IPS DF 19.7 (cell line): ENCODE results near the gene PLRG1.

Experiments used
- DNase-seq: peaks from one replicate; pipeline ENCODE4 v3.0.0-alpha.2; 2013; ENCODE audit warnings: low read depth, low spot score

PLRG1 gene

GRCh38 chr4:154521607-154522006 lies 28.6 kb downstream of the PLRG1 start:
- DNase-seq, result no peak

GRCh38 chr4:154519214-154519613 lies 31.0 kb downstream of the PLRG1 start:
- no peak for DNase-seq

DNA sequence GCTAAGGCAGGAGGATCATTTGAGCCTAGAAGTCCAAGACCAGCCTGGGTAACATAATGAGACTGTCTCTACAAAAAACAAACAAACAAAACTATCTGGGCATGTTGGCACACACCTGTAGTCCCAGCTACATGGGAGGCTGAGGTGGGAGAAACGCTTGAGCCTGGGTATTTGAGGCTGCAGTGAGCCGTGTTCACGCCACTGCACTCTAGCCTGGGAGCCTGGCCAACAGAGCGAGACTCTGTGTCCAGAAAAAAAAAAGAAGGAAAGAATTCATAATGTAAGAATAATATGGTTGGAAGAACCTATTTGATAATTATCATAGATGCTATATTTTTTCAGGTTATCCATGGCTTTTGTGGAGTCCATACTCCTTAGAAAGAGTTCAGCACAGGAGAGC lies 32.6 kb downstream of the PLRG1 start:
- DNase-seq, result no peak

- no peak for DNase-seq
Measured at GRCh38 chr4:154516318-154517029, 33.7 kb downstream of the PLRG1 start.

- no peak for DNase-seq
Measured at GRCh38 chr4:154511981-154512380, 38.2 kb downstream of the PLRG1 start.

DNA sequence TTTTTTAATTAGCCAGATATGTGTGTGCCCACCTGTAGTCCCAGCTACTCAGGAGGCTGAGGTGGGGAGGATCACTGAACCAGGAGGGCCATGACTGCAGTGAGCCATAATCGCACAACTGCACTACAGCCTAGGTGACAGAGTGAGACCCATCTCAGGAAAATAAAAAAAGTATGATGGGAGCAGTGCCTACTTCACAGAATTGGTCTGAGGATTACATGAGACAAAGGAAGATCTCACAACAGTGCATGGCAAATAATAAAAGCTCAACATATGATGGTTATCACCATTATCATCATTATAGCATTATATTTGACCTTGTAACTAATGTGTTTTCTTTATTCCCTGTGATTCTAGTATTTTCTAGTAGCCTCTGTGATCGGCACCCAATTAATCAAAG lies 38.7 kb downstream of the PLRG1 start:
- no peak for DNase-seq

GRCh38 chr4:154507156-154507555 lies 43.0 kb downstream of the PLRG1 start:
- no peak for DNase-seq

DNA sequence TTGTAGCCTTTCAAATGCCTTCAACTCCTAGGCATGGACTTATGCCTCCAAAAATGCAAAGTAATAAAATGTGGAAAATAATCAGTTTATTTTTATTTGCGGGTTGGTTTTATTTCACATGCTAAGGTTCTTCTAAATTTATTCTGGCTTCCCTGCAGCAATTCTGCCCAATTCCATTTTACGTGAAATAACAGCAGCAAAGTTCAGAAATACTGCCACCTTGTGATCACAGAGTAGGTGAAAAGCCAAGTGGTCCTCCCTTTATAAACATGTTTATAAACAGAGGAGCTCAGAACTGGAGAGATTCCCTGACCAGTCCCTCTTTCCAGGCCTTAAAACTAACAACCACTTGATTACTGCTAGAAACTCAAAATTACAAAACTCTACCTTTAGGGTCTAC lies 43.9 kb downstream of the PLRG1 start:
- DNase-seq, result no peak

DNA sequence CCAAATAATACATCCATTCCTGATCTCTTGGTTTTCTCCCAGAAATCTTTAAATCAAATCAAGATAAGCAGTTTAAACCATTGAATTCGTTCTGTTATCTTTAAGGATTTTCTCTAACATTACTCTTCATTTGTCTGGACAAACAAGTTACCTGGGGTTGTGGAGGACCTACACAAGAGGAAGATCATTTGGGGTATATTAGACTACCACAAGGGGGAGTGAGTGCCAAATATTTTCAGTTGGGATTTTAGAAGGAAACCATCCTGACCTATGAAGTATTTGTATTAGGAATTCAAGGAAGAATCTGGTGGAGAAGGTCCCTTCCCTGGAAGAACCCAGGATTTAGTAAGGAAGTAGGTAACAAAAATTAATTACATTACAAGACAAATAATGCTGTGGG lies 46.6 kb downstream of the PLRG1 start:
- no peak for DNase-seq

GRCh38 chr4:154502111-154502510 lies 48.1 kb downstream of the PLRG1 start:
- DNase-seq, result no peak

GRCh38 chr4:154497889-154498288 lies 52.3 kb downstream of the PLRG1 start:
- DNase-seq, result no peak

DNA sequence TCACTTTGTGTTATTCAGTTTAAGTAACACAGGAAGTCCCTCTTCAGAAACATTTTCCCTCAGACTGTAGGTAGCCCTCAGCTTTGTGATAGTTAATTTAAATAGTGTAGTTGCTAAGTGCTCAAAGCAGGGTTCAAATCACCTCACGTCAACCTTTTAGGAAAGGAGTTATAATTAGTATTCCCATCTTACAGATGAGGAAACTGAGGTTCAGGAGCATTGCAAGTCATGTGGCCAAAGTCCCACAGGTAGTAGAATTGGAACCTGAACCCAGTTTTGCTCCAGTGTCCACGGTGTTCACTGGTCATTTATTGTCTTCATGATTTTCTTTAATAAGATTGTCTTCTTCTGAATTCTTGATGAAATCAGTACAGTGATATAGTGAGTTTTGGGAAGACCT lies 54.3 kb downstream of the PLRG1 start:
- no peak for DNase-seq

- DNase-seq, result no peak
Measured at GRCh38 chr4:154492288-154492687, 57.9 kb downstream of the PLRG1 start.

- no peak for DNase-seq
Measured at GRCh38 chr4:154491341-154492271, 58.6 kb downstream of the PLRG1 start, which contains the start of gene DCHS2. TSS of gene DCHS2 (minus strand) at chr4:154491799. CDS start at chr4:154491355, 444 bp downstream.

DNA sequence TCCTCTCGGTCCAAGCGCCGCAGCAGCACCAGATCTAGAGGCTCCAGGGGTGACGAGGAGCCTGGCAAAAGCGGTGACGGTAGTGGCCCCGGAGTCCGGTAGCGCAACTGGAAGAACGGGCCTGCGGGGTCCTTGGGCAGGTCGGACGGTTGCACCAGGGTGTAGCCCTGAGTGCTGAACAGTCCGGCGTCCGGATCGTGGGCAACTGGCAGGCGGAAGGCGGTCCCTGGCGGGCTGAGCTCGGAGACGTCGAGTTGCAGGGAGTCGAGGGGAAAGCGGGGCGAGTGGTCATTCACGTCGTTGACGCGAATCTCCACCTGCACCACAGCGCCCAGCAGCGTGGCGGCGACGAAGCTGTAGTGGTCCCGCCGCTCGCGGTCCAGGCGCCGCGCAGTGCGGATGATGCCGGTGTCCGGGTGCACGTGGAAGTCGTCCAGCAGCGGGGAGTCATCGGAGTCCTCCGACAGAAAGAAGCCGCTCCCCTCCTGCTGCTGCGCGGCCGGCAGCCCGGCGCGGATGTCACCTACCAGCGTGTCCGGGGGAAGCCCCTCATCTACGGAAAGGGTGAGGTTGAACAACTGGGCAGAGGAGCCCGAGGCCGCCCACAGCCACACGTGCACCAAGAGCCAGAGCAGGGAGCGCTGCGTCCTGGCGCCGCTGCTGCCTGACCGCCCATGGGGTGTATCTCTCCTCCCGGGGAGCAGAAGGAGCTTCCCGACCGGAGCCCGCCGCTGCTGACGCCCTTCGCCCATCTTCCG lies 59.4 kb downstream of the PLRG1 start:
- DNase-seq, result no peak

GRCh38 chr4:154490234-154490582 lies 60.0 kb downstream of the PLRG1 start:
- DNase-seq, result no peak

- no peak for DNase-seq
Measured at GRCh38 chr4:154489558-154490233, 60.5 kb downstream of the PLRG1 start.

DNA sequence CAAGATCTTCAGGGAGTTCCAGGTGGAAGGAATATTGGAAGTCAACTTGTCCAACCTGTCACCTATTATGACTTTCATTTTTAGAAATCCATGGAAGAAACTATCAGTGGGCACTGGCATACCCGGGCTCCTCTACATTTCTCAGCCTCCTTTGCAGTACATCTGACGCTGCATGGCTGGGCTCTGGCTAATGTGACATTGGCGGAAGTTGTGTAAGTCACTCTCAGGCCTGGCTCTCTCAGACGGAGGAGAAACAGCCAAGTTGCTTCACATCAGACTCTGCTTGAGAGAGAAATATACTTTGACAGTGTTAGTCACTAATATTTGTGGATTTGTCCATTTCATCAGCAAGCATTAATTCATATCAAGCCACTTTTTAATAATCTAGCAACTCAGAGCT lies 63.1 kb downstream of the PLRG1 start:
- no peak for DNase-seq

DNA sequence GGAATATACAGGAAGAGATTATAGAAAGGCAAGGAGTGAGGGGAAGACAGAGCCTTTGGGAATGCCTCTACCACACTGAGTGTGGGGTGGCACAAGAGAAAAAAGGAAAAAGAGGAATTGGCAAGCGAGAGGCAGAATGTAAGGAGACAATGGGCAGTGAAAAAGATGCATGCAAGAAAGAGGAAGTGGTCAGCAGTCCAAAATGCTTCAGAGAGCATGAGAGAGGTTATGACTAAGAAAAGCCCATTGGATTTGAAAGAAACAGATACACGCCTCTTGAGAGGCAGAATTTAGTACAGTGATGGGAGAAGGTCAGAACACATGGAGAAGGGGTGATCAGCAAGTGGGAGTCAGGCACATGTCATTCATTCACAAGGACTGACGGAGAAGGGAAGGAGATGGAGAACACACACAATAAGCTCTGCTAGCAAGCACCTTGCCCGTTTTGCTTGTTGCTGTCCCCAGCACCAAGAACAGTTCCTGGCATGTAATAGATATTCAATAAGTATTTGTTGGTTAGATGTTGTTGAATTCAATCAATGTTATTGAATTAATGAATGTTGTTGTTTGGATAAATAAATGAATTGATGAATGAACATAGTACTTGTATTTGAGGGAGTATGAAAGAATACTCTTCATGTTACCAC lies 65.0 kb downstream of the PLRG1 start:
- no peak for DNase-seq
